ENCODE data around the gene SMCO3.

SMCO3 gene

GRCh38 chr12:14814014-14814413, at the start of gene SMCO3:
Gene SMCO3 (minus strand): TSS chr12:14814182. CDS start chr12:14806680, 7,502 bp downstream.
- no peaks in the 10 kb centered on the region for H3K36me3 ChIP-seq (ENCODE audit: control insufficient read depth, insufficient read depth, low read length)
- H3K9ac ChIP-seq (ENCODE audit: low read depth, low read length): no peak within 1 kb of the TSS
- no peaks in the 10 kb centered on the region for H3K27me3 ChIP-seq (ENCODE audit: control insufficient read depth, insufficient read depth, low read length)
- H3K27ac ChIP-seq (ENCODE audit: low read depth, low read length): no peak within 1 kb of the TSS
- H3K4me3 ChIP-seq (ENCODE audit: low read depth, low read length): no peak within 1 kb of the TSS
- H3K4me1 ChIP-seq (ENCODE audit: control insufficient read depth, insufficient read depth, low read length): no peaks in the 10 kb centered on the region
- no peaks in the 10 kb centered on the region for H3K9me3 ChIP-seq (ENCODE audit: control insufficient read depth, insufficient read depth, low read length)

- no peaks in the 10 kb centered on the region for H3K36me3 ChIP-seq (ENCODE audit: control insufficient read depth, insufficient read depth, low read length)
- H3K4me3 ChIP-seq (ENCODE audit: low read depth, low read length): no peak overlapping the region
- no peaks in the 10 kb centered on the region for H3K27me3 ChIP-seq (ENCODE audit: control insufficient read depth, insufficient read depth, low read length)
- no peaks in the 10 kb centered on the region for H3K4me1 ChIP-seq (ENCODE audit: control insufficient read depth, insufficient read depth, low read length)
- H3K9me3 ChIP-seq (ENCODE audit: control insufficient read depth, insufficient read depth, low read length): 0 out of 2 replicates have a peak, but pooled peaks cover 4% of the 10 kb centered on the region
- H3K9ac ChIP-seq (ENCODE audit: low read depth, low read length): no peak overlapping the region
- H3K27ac ChIP-seq (ENCODE audit: low read depth, low read length): no peak overlapping the region
Observed at GRCh38 chr12:14860490-14860889, 46.5 kb upstream of the SMCO3 start.

- Histone ChIP-seq H3K4me1 (ENCODE audit: control insufficient read depth, insufficient read depth, low read length) (peaks cover 2% of the 10 kb centered on the region; the same call in 1 of the 2 replicates), H3K36me3 (ENCODE audit: control insufficient read depth, insufficient read depth, low read length) (no peaks in the 10 kb centered on the region), H3K4me3 (ENCODE audit: low read depth, low read length) (no peak overlapping the region), H3K27me3 (ENCODE audit: control insufficient read depth, insufficient read depth, low read length) (no peaks in the 10 kb centered on the region), H3K27ac (ENCODE audit: low read depth, low read length) (no peak overlapping the region), H3K9me3 (ENCODE audit: control insufficient read depth, insufficient read depth, low read length) (0 out of 2 replicates have a peak, but pooled peaks cover 4% of the 10 kb centered on the region), H3K9ac (ENCODE audit: low read depth, low read length) (no peak overlapping the region)
Observed at GRCh38 chr12:14858513-14858912, 44.5 kb upstream of the SMCO3 start.

- H3K4me1 ChIP-seq (ENCODE audit: control insufficient read depth, insufficient read depth, low read length): peaks cover 11% of the 10 kb centered on the region
- no peak overlapping the region for H3K4me3 ChIP-seq (ENCODE audit: low read depth, low read length)
- no peaks in the 10 kb centered on the region for H3K27me3 ChIP-seq (ENCODE audit: control insufficient read depth, insufficient read depth, low read length)
- no peaks in the 10 kb centered on the region for H3K36me3 ChIP-seq (ENCODE audit: control insufficient read depth, insufficient read depth, low read length)
- no peaks in the 10 kb centered on the region for H3K9me3 ChIP-seq (ENCODE audit: control insufficient read depth, insufficient read depth, low read length)
- no peak overlapping the region for H3K9ac ChIP-seq (ENCODE audit: low read depth, low read length)
- no peak overlapping the region for H3K27ac ChIP-seq (ENCODE audit: low read depth, low read length)
Observed at GRCh38 chr12:14854586-14855183, 40.7 kb upstream of the SMCO3 start.

GRCh38 chr12:14853961-14854360, 40.0 kb upstream of the SMCO3 start:
- no peaks in the 10 kb centered on the region for H3K36me3 ChIP-seq (ENCODE audit: control insufficient read depth, insufficient read depth, low read length)
- H3K27ac ChIP-seq (ENCODE audit: low read depth, low read length): no peak overlapping the region
- no peaks in the 10 kb centered on the region for H3K27me3 ChIP-seq (ENCODE audit: control insufficient read depth, insufficient read depth, low read length)
- H3K9ac ChIP-seq (ENCODE audit: low read depth, low read length): no peak overlapping the region
- peaks cover 11% of the 10 kb centered on the region for H3K4me1 ChIP-seq (ENCODE audit: control insufficient read depth, insufficient read depth, low read length)
- no peaks in the 10 kb centered on the region for H3K9me3 ChIP-seq (ENCODE audit: control insufficient read depth, insufficient read depth, low read length)
- no peak overlapping the region for H3K4me3 ChIP-seq (ENCODE audit: low read depth, low read length)

GRCh38 chr12:14852880-14853279, 38.9 kb upstream of the SMCO3 start:
- Histone ChIP-seq H3K9ac (ENCODE audit: low read depth, low read length) (no peak overlapping the region), H3K4me3 (ENCODE audit: low read depth, low read length) (no peak overlapping the region), H3K36me3 (ENCODE audit: control insufficient read depth, insufficient read depth, low read length) (no peaks in the 10 kb centered on the region), H3K27ac (ENCODE audit: low read depth, low read length) (no peak overlapping the region), H3K9me3 (ENCODE audit: control insufficient read depth, insufficient read depth, low read length) (no peaks in the 10 kb centered on the region), H3K27me3 (ENCODE audit: control insufficient read depth, insufficient read depth, low read length) (no peaks in the 10 kb centered on the region), H3K4me1 (ENCODE audit: control insufficient read depth, insufficient read depth, low read length) (peaks cover 11% of the 10 kb centered on the region)

- Histone ChIP-seq H3K4me3 (ENCODE audit: low read depth, low read length) (no peak overlapping the region), H3K9me3 (ENCODE audit: control insufficient read depth, insufficient read depth, low read length) (no peaks in the 10 kb centered on the region), H3K27ac (ENCODE audit: low read depth, low read length) (no peak overlapping the region), H3K4me1 (ENCODE audit: control insufficient read depth, insufficient read depth, low read length) (peaks cover 11% of the 10 kb centered on the region), H3K27me3 (ENCODE audit: control insufficient read depth, insufficient read depth, low read length) (no peaks in the 10 kb centered on the region), H3K36me3 (ENCODE audit: control insufficient read depth, insufficient read depth, low read length) (no peaks in the 10 kb centered on the region), H3K9ac (ENCODE audit: low read depth, low read length) (no peak overlapping the region)
Observed at GRCh38 chr12:14850929-14851663, 37.1 kb upstream of the SMCO3 start.

- H3K4me3 ChIP-seq (ENCODE audit: low read depth, low read length): no peak overlapping the region
- H3K9me3 ChIP-seq (ENCODE audit: control insufficient read depth, insufficient read depth, low read length): no peaks in the 10 kb centered on the region
- peaks cover 11% of the 10 kb centered on the region for H3K4me1 ChIP-seq (ENCODE audit: control insufficient read depth, insufficient read depth, low read length)
- no peaks in the 10 kb centered on the region for H3K36me3 ChIP-seq (ENCODE audit: control insufficient read depth, insufficient read depth, low read length)
- no peaks in the 10 kb centered on the region for H3K27me3 ChIP-seq (ENCODE audit: control insufficient read depth, insufficient read depth, low read length)
- H3K9ac ChIP-seq (ENCODE audit: low read depth, low read length): no peak overlapping the region
- H3K27ac ChIP-seq (ENCODE audit: low read depth, low read length): no peak overlapping the region
Observed at GRCh38 chr12:14849661-14850060, 35.7 kb upstream of the SMCO3 start.

GRCh38 chr12:14846876-14847580, 33.0 kb upstream of the SMCO3 start:
- Histone ChIP-seq H3K27ac (ENCODE audit: low read depth, low read length) (no peak overlapping the region), H3K4me1 (ENCODE audit: control insufficient read depth, insufficient read depth, low read length) (no peaks in the 10 kb centered on the region), H3K36me3 (ENCODE audit: control insufficient read depth, insufficient read depth, low read length) (no peaks in the 10 kb centered on the region), H3K9ac (ENCODE audit: low read depth, low read length) (no peak overlapping the region), H3K27me3 (ENCODE audit: control insufficient read depth, insufficient read depth, low read length) (no peaks in the 10 kb centered on the region), H3K4me3 (ENCODE audit: low read depth, low read length) (no peak overlapping the region), H3K9me3 (ENCODE audit: control insufficient read depth, insufficient read depth, low read length) (no peaks in the 10 kb centered on the region)

GRCh38 chr12:14846042-14846587, 32.1 kb upstream of the SMCO3 start:
- Histone ChIP-seq H3K4me1 (ENCODE audit: control insufficient read depth, insufficient read depth, low read length) (no peaks in the 10 kb centered on the region; the same call in 1 of the 2 replicates), H3K9me3 (ENCODE audit: control insufficient read depth, insufficient read depth, low read length) (no peaks in the 10 kb centered on the region), H3K27me3 (ENCODE audit: control insufficient read depth, insufficient read depth, low read length) (no peaks in the 10 kb centered on the region), H3K36me3 (ENCODE audit: control insufficient read depth, insufficient read depth, low read length) (no peaks in the 10 kb centered on the region), H3K4me3 (ENCODE audit: low read depth, low read length) (no peak overlapping the region), H3K9ac (ENCODE audit: low read depth, low read length) (no peak overlapping the region), H3K27ac (ENCODE audit: low read depth, low read length) (no peak overlapping the region)

- no peak overlapping the region for H3K9ac ChIP-seq (ENCODE audit: low read depth, low read length)
- H3K27me3 ChIP-seq (ENCODE audit: control insufficient read depth, insufficient read depth, low read length): no peaks in the 10 kb centered on the region
- no peaks in the 10 kb centered on the region for H3K9me3 ChIP-seq (ENCODE audit: control insufficient read depth, insufficient read depth, low read length)
- H3K4me1 ChIP-seq (ENCODE audit: control insufficient read depth, insufficient read depth, low read length): no peaks in the 10 kb centered on the region; the same call in 1 of the 2 replicates
- H3K27ac ChIP-seq (ENCODE audit: low read depth, low read length): no peak overlapping the region
- H3K36me3 ChIP-seq (ENCODE audit: control insufficient read depth, insufficient read depth, low read length): no peaks in the 10 kb centered on the region
- no peak overlapping the region for H3K4me3 ChIP-seq (ENCODE audit: low read depth, low read length)
Observed at GRCh38 chr12:14845350-14845750, 31.4 kb upstream of the SMCO3 start.
